8988T (cell line): ENCODE data around the gene EDIL3.

ENCODE experiments used
- DNase-seq: peaks from one replicate; pipeline ENCODE4 v3.0.0; 2011

Gene EDIL3

GRCh38 chr5:84384604-84385575 lies at the start of gene EDIL3:
Gene EDIL3, minus strand, starts transcription at chr5:84384880. Its CDS starts 506 bp downstream, at chr5:84384374.
- no peak for DNase-seq

GRCh38 chr5:84433461-84433860 lies 48.8 kb upstream of the EDIL3 start:
- no peak for DNase-seq

- no peak for DNase-seq
Measured at GRCh38 chr5:84430863-84431663, 46.4 kb upstream of the EDIL3 start.

GRCh38 chr5:84430079-84430478 lies 45.4 kb upstream of the EDIL3 start:
- DNase-seq: no peak

- no peak for DNase-seq
Measured at GRCh38 chr5:84425365-84425881, 40.7 kb upstream of the EDIL3 start.

GRCh38 chr5:84419742-84420141 lies 35.1 kb upstream of the EDIL3 start:
- no peak for DNase-seq

- DNase-seq: no peak
Measured at GRCh38 chr5:84411832-84412605, 27.3 kb upstream of the EDIL3 start.

- no peak for DNase-seq
Measured at GRCh38 chr5:84406111-84406510, 21.4 kb upstream of the EDIL3 start.

- no peak for DNase-seq
Measured at GRCh38 chr5:84403773-84404172, 19.1 kb upstream of the EDIL3 start.

- no peak for DNase-seq
Measured at GRCh38 chr5:84397385-84397784, 12.7 kb upstream of the EDIL3 start.

GRCh38 chr5:84393969-84394368 lies 9.3 kb upstream of the EDIL3 start:
- no peak for DNase-seq

- DNase-seq: no peak
Measured at GRCh38 chr5:84392836-84393235, 8.2 kb upstream of the EDIL3 start.

GRCh38 chr5:84385705-84386104 lies 1.0 kb upstream of the EDIL3 start:
- no peak for DNase-seq

GRCh38 chr5:84383816-84384603 lies 670 bp downstream of the EDIL3 start:
- no peak for DNase-seq

- no peak for DNase-seq
Measured at GRCh38 chr5:84383296-84383815, 1.3 kb downstream of the EDIL3 start.

- DNase-seq: peak; percentile 20
Measured at GRCh38 chr5:84382363-84383295, 2.1 kb downstream of the EDIL3 start.

- DNase-seq: no peak
Measured at GRCh38 chr5:84381502-84382362, 2.9 kb downstream of the EDIL3 start.

- DNase-seq: no peak
Measured at GRCh38 chr5:84379749-84380148, 4.9 kb downstream of the EDIL3 start.

GRCh38 chr5:84378961-84379360 lies 5.7 kb downstream of the EDIL3 start:
- no peak for DNase-seq
